ENCODE results near the gene C10orf90.

DNA sequence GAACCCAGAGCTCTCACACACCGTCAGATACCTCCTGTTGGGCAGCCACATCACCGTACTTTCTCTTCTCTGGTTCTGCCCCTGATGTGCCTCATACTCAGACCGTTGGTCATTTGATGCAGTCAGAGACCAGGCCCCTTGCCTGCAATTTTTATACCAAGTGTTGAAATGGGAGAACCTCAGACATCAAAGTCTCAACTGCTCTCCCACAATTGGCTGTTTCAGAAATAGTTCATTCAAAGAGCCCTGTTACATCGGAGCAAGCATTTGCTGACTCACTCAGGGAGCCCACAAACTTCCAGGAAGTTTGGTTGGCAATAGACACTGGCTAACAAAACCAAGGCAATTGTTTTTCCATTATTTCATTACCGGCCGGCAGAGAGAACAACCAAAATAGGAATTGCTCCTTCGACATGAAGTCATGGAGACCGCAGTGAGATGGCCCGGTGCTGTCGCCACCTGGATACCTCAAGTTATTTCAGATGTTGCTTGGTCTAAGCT, 248.7 kb downstream of the C10orf90 start:
- TF ChIP-seq, protein P1, sequence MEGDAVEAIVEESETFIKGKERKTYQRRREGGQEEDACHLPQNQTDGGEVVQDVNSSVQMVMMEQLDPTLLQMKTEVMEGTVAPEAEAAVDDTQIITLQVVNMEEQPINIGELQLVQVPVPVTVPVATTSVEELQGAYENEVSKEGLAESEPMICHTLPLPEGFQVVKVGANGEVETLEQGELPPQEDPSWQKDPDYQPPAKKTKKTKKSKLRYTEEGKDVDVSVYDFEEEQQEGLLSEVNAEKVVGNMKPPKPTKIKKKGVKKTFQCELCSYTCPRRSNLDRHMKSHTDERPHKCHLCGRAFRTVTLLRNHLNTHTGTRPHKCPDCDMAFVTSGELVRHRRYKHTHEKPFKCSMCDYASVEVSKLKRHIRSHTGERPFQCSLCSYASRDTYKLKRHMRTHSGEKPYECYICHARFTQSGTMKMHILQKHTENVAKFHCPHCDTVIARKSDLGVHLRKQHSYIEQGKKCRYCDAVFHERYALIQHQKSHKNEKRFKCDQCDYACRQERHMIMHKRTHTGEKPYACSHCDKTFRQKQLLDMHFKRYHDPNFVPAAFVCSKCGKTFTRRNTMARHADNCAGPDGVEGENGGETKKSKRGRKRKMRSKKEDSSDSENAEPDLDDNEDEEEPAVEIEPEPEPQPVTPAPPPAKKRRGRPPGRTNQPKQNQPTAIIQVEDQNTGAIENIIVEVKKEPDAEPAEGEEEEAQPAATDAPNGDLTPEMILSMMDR (conservative IDR thresholded peaks at IDR 0.05): no peak
- no peak for TF ChIP-seq EZH2 (IDR thresholded peaks at IDR 0.05; ENCODE audit: low read depth)

Measured in PC-9 (cell line).